Cardiac fibroblast (primary cell): ENCODE measurements around the gene CCNB3.
"Not testable (repeated sequence)": the region's sequence is repeated elsewhere in the genome, so short reads cannot be mapped to it uniquely, and the experiment has no call there.

ENCODE experiments used
- DNase-seq, 2 donors: peaks; one replicate each; pipeline versions ENCODE4 v3.0.0 to v3.0.0-alpha.2; 2010; ENCODE audit warnings: low read depth in 2 of 2
- H3K4me3 ChIP-seq, 2 donors: replicated peaks in 1 of 2; 1 replicate in 1 of 2; 2 replicates in 1 of 2; pipeline ENCODE4 v1.5.1; 2011; ENCODE audit warnings: low read depth in 2 of 2, low read length in 2 of 2, mild to moderate bottlenecking in 2 of 2, moderate library complexity in 1 of 2
- TF ChIP-seq, protein P1 (sequence below): IDR thresholded peaks from one replicate; pipeline ENCODE4 v1.5.1; 2011; ENCODE audit warnings: low read depth, mild to moderate bottlenecking, low read length, inconsistent platforms

Gene CCNB3

DNA sequence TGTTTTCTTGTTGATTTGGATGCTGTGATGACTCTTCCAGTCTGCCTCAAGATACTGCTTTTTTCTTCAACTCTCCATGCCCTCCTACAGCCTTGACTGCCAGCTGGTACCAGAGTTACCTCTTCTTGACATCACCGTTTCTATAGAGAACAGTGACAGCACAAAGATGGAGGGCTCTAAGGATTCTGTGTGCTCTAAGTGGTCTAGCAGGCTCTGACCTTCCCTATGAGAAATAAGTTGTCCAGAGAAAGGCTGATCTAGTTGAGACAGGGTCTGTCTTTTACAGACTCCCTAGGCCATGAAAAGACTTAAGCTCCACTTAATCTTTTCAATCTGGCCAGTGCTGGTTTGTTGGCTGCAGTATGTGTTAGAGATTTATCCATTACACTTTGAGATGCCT is 3.7 kb upstream of the CCNB3 start, which contains the start of gene AKAP4:
Gene AKAP4, minus strand, starts transcription at position 101 of the 400 bp plus-strand sequence. CDS start 118 bp downstream, outside the sequence.
- TF ChIP-seq, protein P1, sequence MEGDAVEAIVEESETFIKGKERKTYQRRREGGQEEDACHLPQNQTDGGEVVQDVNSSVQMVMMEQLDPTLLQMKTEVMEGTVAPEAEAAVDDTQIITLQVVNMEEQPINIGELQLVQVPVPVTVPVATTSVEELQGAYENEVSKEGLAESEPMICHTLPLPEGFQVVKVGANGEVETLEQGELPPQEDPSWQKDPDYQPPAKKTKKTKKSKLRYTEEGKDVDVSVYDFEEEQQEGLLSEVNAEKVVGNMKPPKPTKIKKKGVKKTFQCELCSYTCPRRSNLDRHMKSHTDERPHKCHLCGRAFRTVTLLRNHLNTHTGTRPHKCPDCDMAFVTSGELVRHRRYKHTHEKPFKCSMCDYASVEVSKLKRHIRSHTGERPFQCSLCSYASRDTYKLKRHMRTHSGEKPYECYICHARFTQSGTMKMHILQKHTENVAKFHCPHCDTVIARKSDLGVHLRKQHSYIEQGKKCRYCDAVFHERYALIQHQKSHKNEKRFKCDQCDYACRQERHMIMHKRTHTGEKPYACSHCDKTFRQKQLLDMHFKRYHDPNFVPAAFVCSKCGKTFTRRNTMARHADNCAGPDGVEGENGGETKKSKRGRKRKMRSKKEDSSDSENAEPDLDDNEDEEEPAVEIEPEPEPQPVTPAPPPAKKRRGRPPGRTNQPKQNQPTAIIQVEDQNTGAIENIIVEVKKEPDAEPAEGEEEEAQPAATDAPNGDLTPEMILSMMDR: no peak

DNA sequence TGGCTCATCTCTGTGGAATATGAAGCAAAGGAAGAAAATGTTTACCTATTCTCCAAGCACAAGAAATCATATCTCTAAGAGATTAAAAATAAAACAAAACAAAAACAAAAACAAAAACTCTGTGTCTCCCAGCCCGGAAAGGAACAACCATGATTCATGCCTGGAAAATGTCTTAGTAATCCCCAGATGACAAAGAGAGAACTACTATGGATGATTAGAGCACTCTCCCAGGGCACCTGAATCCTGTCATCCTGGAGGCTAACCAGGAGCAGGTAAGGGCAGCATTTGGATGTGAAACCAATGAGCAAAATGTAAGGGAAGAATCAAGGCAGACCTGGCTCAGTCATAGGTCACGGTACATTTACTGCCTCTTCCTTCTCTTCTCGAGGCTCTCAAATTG is 2.0 kb upstream of the CCNB3 start:
- TF ChIP-seq, protein P1: no peak
- H3K4me3 ChIP-seq: no peak overlapping the region
- peak; percentile 1 to 46 for DNase-seq

More for the DNA sequence above, 3.7 kb upstream of the CCNB3 start, which contains the start of gene AKAP4:
- H3K4me3 ChIP-seq: no peak within 1 kb of the TSS
- DNase-seq: no peak

DNA sequence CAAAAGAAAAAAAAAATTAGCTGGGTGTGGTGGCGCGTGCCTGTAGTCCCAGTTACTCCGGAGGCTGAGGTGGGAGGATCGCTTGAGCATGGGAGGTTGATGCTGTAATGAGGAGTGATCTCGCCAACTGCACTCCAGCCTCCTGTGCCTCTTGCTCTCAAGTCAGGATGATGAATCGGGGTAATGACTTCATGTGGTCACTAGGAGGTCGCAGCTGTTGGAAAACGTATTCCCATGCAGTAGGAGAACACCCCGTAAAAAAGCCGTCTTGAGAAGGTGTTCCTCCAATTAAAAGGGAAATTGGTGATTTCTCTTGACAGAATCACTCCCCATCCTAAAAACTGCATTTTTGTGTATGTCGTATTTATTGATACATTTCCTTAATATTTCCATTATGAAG is 2.2 kb downstream of the CCNB3 start:
- TF ChIP-seq, protein P1: no peak
- DNase-seq: no peak
- H3K4me3 ChIP-seq: no peak overlapping the region

DNA sequence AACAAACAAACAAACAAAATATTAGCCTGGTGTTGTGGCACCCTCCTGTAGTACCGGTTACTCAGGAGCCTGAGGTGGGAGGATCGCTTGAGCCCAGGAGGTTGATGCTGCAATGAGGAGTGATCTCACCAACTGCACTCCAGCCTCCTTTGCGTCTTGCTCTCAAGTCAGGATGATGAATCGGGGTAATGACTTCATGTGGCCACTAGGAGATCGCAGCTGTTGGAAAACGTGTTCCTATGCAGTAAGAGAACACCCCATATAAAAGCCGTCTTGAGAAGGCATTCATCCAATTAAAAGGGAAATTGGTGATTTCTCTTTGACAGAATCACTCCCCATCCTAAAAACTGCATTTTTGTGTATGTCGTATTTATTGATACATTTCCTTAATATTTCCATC is 6.9 kb downstream of the CCNB3 start:
- H3K4me3 ChIP-seq: no peak overlapping the region
- TF ChIP-seq, protein P1: peak; percentile 38
- peak; percentile 8 to 50 for DNase-seq

DNA sequence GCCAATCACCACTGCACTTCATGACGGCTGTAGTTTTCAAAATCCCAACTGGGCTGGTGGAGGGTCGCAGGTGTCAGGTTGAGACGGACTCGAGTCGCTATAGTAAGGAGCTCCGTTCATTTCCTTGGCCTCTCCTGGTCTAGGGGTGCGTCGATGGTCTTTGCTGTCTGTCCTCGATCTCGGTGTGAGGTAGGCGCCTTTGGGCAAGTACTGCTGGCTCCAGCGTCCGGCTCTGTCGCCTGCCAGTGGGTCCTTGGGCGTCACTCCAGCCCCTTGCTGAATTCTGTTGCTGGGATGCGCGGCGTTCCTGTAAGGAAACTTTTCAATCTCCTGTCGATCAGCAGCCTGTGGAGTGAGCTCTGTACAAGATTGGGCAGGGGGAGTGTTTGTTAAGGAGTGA is 76.7 kb downstream of the CCNB3 start:
- no peak overlapping the region for H3K4me3 ChIP-seq
- TF ChIP-seq, protein P1: no peak
- DNase-seq: no peak

DNA sequence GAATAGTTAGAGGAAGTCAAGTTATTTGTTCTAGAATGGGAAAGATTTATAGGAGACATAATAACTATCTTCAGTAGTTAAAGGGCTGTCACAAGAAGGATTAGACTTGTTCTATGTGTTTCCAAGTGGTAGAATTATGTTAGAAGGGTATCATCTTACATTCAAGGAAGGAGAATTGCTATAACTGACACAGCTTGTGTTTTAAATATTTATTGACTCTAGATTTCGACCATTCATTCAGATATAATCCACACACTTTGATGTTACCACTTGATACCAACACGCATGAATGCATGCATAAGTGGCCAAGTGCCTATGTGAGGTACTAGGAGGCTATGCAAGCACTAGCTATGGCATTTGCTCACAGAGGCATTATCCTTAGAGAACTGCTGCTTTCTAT is 122.7 kb downstream of the CCNB3 start:
- no peak overlapping the region for H3K4me3 ChIP-seq
- TF ChIP-seq, protein P1: no peak
- no peak for DNase-seq

DNA sequence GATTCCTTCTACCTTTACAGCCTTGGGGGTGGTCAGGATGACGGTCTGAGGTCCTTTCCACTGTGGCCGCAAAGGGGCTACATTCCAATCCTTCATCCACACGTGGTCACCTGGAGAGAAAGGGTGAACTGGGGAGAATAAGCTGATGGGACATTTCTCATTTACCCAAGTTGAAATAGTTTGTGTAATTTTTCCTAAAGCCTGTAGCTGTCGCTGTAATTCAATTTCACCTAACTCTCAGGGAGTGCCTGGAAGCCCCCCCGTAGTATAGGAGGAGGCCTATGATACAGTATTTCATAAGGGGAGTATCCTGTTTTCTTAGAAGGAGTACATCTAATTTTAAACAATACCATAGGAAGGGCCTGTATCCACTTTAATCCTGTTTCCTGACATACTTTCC is 128.1 kb downstream of the CCNB3 start:
- not testable (repeated sequence) for H3K4me3 ChIP-seq, DNase-seq
